Sciatic nerve (tissue), 2 donors: ENCODE results near the gene NPAS2. TPM values are rescaled to one million over a fixed set of nuclear protein-coding genes. Genes with fewer than 3 reads are reported as not detected.

Experiments
- ATAC-seq: fragments of 200-7000 bp; cut with Tn5 transposase; one replicate; pipeline ENCODE4 v1.9.1; 2020; ENCODE audit warnings: mild to moderate bottlenecking, moderate library complexity
- DNase-seq: peaks from one replicate; pipeline ENCODE4 v3.0.0-alpha.2; 2020; ENCODE audit warnings: low spot score
- intact Hi-C: fragments of 100-400 bp; cut with DNase I; formaldehyde crosslinking; loops from one replicate; pipeline ENCODE4 v1.14.2; 2022
- total RNA-seq: library from RNA; stranded (reverse); fragmentation: NEBNext Ultra II Directional; extraction: Animal tissue kit (Norgen Biotek cat#: 25700); gene quantifications from one replicate; pipeline ENCODE4 v1.2.1, GENCODE V29; 2021
- donor health status: DM: no; HTN: no; CAD: no.
- donor health status: DM: no; HTN: no; CAD: no.

The NPAS2 gene
- total RNA-seq, result 17.5 TPM

GRCh38 chr2:100819370-100820272 is at the start of gene NPAS2:
Gene NPAS2, plus strand, starts transcription at chr2:100820139. Its CDS starts 84,616 bp downstream, at chr2:100904755.
- DNase-seq (peak; percentile 62), ATAC-seq (peak; percentile 59)
- intact Hi-C loops, result no loop called here

GRCh38 chr2:100771125-100771524 is 48.8 kb upstream of the NPAS2 start:
- DNase-seq (no peak), ATAC-seq (no peak)
- intact Hi-C loops, result no loop called here

- no peak for ATAC-seq
- intact Hi-C loops, result no loop called here
- DNase-seq, result no peak
These were observed 46.4 kb upstream of the NPAS2 start for GRCh38 chr2:100773538-100773937.

GRCh38 chr2:100776445-100776844 is 43.5 kb upstream of the NPAS2 start:
- intact Hi-C loops, result no loop called here
- ATAC-seq (no peak), DNase-seq (no peak)

GRCh38 chr2:100778637-100779450 is 41.1 kb upstream of the NPAS2 start:
- DNase-seq, result peak; percentile 51
- ATAC-seq, result peak; percentile 73
- intact Hi-C loops, result no loop called here

- no peak for ATAC-seq
- intact Hi-C loops, result no loop called here
- DNase-seq, result no peak
These were observed 40.1 kb upstream of the NPAS2 start for GRCh38 chr2:100779908-100780202.

GRCh38 chr2:100780203-100781008 is 39.5 kb upstream of the NPAS2 start:
- DNase-seq (no peak), ATAC-seq (peak; percentile 90)
- intact Hi-C loops, result no loop called here

- no peak for ATAC-seq
- intact Hi-C loops, result no loop called here
- no peak for DNase-seq
These were observed 39.0 kb upstream of the NPAS2 start for GRCh38 chr2:100781009-100781325.

GRCh38 chr2:100781523-100782379 is 38.2 kb upstream of the NPAS2 start:
- ATAC-seq (no peak), DNase-seq (peak; percentile 38)
- intact Hi-C loops, result no loop called here

- no peak for DNase-seq
- intact Hi-C loops, result no loop called here
- no peak for ATAC-seq
These were observed 37.5 kb upstream of the NPAS2 start for GRCh38 chr2:100782380-100782878.

GRCh38 chr2:100783987-100784386 is 36.0 kb upstream of the NPAS2 start:
- ATAC-seq (no peak), DNase-seq (no peak)
- intact Hi-C loops, result no loop called here

GRCh38 chr2:100784681-100785080 is 35.3 kb upstream of the NPAS2 start:
- intact Hi-C loops, result no loop called here
- ATAC-seq (no peak), DNase-seq (no peak)

GRCh38 chr2:100785626-100786296 is 34.2 kb upstream of the NPAS2 start:
- intact Hi-C loops, result no loop called here
- ATAC-seq, result no peak
- no peak for DNase-seq

GRCh38 chr2:100786297-100786658 is 33.7 kb upstream of the NPAS2 start:
- ATAC-seq, result no peak
- intact Hi-C loops, result no loop called here
- DNase-seq, result no peak

GRCh38 chr2:100786985-100787384 is 33.0 kb upstream of the NPAS2 start:
- intact Hi-C loops, result no loop called here
- no peak for ATAC-seq
- DNase-seq, result no peak

GRCh38 chr2:100789361-100789760 is 30.6 kb upstream of the NPAS2 start:
- intact Hi-C loops, result no loop called here
- ATAC-seq (no peak), DNase-seq (no peak)

- intact Hi-C loops, result no loop called here
- ATAC-seq (no peak), DNase-seq (no peak)
These were observed 28.5 kb upstream of the NPAS2 start for GRCh38 chr2:100791294-100791935.

- intact Hi-C loops, result no loop called here
- DNase-seq (no peak), ATAC-seq (no peak)
These were observed 28.0 kb upstream of the NPAS2 start for GRCh38 chr2:100791936-100792308.
